ENCODE measurements around the gene LONP1. TPM values are rescaled to one million over a fixed set of nuclear protein-coding genes. Genes with fewer than 3 reads are reported as not detected.

The LONP1 gene
- total RNA-seq, 1 experiment from 2014 or later: 113 TPM

GRCh38 chr19:5700455-5701092 is 19.4 kb downstream of the LONP1 start:
- Histone ChIP-seq H3K9ac (ENCODE audit: extremely low read depth, insufficient read length, low read length) (no peak overlapping the region), H2BK20ac (ENCODE audit: low read depth, low read length, poor library complexity, severe bottlenecking) (no peak overlapping the region)
- no peak for DNase-seq

More at GRCh38 chr19:5700455-5701092, 19.4 kb downstream of the LONP1 start:
- H4K91ac ChIP-seq (ENCODE audit: insufficient read length, low read depth, low read length): no peak overlapping the region
- no peak for TF ChIP-seq CTCF (conservative IDR thresholded peaks at IDR 0.05)
- H2BK12ac ChIP-seq (ENCODE audit: insufficient read length, low read depth, low read length): no peak overlapping the region
- H3K9me3 Mint-ChIP-seq: peaks cover 3 to 12% of the 10 kb centered on the region in 2 experiments; a peak in 3 of 5 replicates
- H2BK120ac ChIP-seq (ENCODE audit: low read depth, low read length, poor library complexity, severe bottlenecking): no peak overlapping the region
- no peak overlapping the region for H3T11ph ChIP-seq (ENCODE audit: low read length)
- H3K4me2 ChIP-seq (ENCODE audit: insufficient read depth, insufficient read length, low read length): no peak overlapping the region
- H4K20me1 ChIP-seq (ENCODE audit: control insufficient read depth, insufficient read depth, insufficient read length): no peaks in the 10 kb centered on the region
- H3K27me3 Mint-ChIP-seq (ENCODE audit: low read depth): peaks cover 3% of the 10 kb centered on the region; the same call in 1 of the 2 replicates
- no peaks in the 10 kb centered on the region for H3K27me3 ChIP-seq (ENCODE audit: insufficient read depth, low read length)
- H3K4me3 Mint-ChIP-seq: no peak overlapping the region
- H4K8ac ChIP-seq (replicated peaks; ENCODE audit: insufficient read length, low read depth, low read length): no peak overlapping the region
- no peak overlapping the region for H3K27ac ChIP-seq (ENCODE audit: insufficient read length, low read depth, low read length)
- H3K27ac Mint-ChIP-seq: no peak overlapping the region; a peak in 1 of 7 replicates
- no peak overlapping the region for H2AFZ ChIP-seq (ENCODE audit: low read length)
- no peaks in the 10 kb centered on the region for H3K9me3 ChIP-seq (ENCODE audit: control insufficient read depth, low read depth, low read length)
- WGBS (ENCODE audit: extremely low coverage, insufficient read length, low lambda C conversion rate): no CpG with 5 or more reads among the region's 22 CpGs
- no peak overlapping the region for H2BK15ac ChIP-seq (ENCODE audit: low read depth, low read length)
- no peak overlapping the region for H3K18ac ChIP-seq (ENCODE audit: insufficient read length, low read depth, low read length)
- H2BK5ac ChIP-seq (ENCODE audit: insufficient read length, low read length): no peak overlapping the region
- H4K5ac ChIP-seq (ENCODE audit: insufficient read length, low read depth, low read length): no peak overlapping the region
- H2AK5ac ChIP-seq (ENCODE audit: insufficient read length, low read length): no peak overlapping the region
- H3K23me2 ChIP-seq (ENCODE audit: insufficient read length, low read depth, low read length, poor library complexity, severe bottlenecking): no peaks in the 10 kb centered on the region
- peaks cover 46 to 73% (median 62%) of the 10 kb centered on the region in 3 experiments for H3K36me3 Mint-ChIP-seq (ENCODE audit: insufficient read depth in 1 of 3, low read depth in 3 of 3)
- H3K4me1 ChIP-seq (ENCODE audit: insufficient read depth, low read length): no peaks in the 10 kb centered on the region
- no peak overlapping the region for H3K23ac ChIP-seq (ENCODE audit: insufficient read length, low read depth, low read length)
- H3K56ac ChIP-seq (ENCODE audit: insufficient read length, low read depth, low read length): no peak overlapping the region
- no peaks in the 10 kb centered on the region for H3K79me2 ChIP-seq (ENCODE audit: insufficient read depth, low read length)
- H3K14ac ChIP-seq (ENCODE audit: insufficient read depth, low read length): no peak overlapping the region
- H3K79me1 ChIP-seq (ENCODE audit: insufficient read depth, low read depth, low read length, poor library complexity, severe bottlenecking): no peaks in the 10 kb centered on the region
- peaks cover 0 to 3% of the 10 kb centered on the region in 2 experiments; a peak in 1 of 4 replicates for H3K4me1 Mint-ChIP-seq
- H3K4ac ChIP-seq (ENCODE audit: low read depth, low read length): no peak overlapping the region
